ENCODE data around the gene CACNA1I. TPM values are rescaled to one million over a fixed set of nuclear protein-coding genes. Genes with fewer than 3 reads are reported as not detected.

Gene CACNA1I
- polyA plus RNA-seq, 1 of the 3 experiments (the other 2 are of a cell fraction) = not detected

DNA sequence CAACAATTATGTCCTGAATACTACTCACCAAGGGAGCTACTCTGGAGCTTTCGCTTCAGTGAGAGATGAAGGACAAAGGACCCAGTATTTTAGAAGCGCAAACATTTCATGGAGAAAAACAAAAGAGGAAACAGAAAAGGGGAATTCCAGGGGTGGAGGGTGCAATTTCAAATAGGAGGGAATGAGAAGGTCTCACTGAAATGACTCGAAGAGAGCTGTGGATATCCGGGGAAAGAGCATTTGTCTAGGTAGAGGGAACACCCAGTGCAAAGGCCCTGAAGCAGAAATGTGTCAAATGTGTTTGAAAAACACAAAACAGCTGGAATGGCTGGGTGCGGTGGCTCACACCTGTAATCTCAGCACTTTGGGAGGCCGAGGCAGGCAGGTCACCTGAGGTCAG lies 40.4 kb upstream of the CACNA1I start:
- H3F3A ChIP-seq (replicated peaks; ENCODE audit: insufficient read depth) = peaks cover under 1% of the 10 kb centered on the region
- 93% methylated on average over 6 of the region's 6 CpGs for WGBS (ENCODE audit: low lambda C conversion rate)
- peaks cover 24% of the 10 kb centered on the region for H4K20me1 ChIP-seq (ENCODE audit: insufficient read depth)
- H3K9me3 ChIP-seq = no peaks in the 10 kb centered on the region
- no peak for DNase-seq
- H2AFZ ChIP-seq (ENCODE audit: low read depth) = no peak overlapping the region
- no peaks in the 10 kb centered on the region for H3K27me3 ChIP-seq (ENCODE audit: insufficient read depth)
- H3K9me2 ChIP-seq = no peaks in the 10 kb centered on the region
- H3K79me2 ChIP-seq (ENCODE audit: insufficient read depth) = peaks cover 21% of the 10 kb centered on the region
- ChIA-PET POLR2A (interaction anchor here (1.7 kb wide), 1 partner anchor 210 kb away, joined by 9 read pairs; the partner anchor contains the start of gene RPL3), CTCF (interaction anchor here (0.6 to 4.7 kb wide), 6 partner anchors 15 to 560 kb away, joined by 3 to 36 read pairs (median 4); no protein-coding TSS in a partner anchor)
- no peak overlapping the region for H3K9ac ChIP-seq
- peaks cover 0 to 5% of the 10 kb centered on the region in 2 experiments for H3K36me3 ChIP-seq (replicated peaks in 1 of 2; ENCODE audit: control insufficient read depth in 1 of 2, insufficient read depth in 2 of 2, low read length in 1 of 2)
- peaks cover 4 to 24% of the 10 kb centered on the region in 2 experiments; a peak in 2 of 4 replicates for H3K4me1 ChIP-seq (ENCODE audit: control insufficient read depth in 1 of 2, insufficient read depth in 2 of 2, low read depth in 1 of 2, low read length in 1 of 2)
- no peak overlapping the region for H3K4me3 ChIP-seq (ENCODE audit: low read depth in 2 of 2, low read length in 1 of 2)
- TF ChIP-seq FOXJ3 (CRISPR knock-in tag; IDR thresholded peaks at IDR 0.05) = no peak
- TF ChIP-seq JUND (IDR thresholded peaks at IDR 0.05) = no peak
- no peak for TF ChIP-seq EP300 (IDR thresholded peaks at IDR 0.05; ENCODE audit: borderline replicate concordance in 1 of 2, low read depth in 1 of 2, low read length in 1 of 2)
- TF ChIP-seq, protein P1, sequence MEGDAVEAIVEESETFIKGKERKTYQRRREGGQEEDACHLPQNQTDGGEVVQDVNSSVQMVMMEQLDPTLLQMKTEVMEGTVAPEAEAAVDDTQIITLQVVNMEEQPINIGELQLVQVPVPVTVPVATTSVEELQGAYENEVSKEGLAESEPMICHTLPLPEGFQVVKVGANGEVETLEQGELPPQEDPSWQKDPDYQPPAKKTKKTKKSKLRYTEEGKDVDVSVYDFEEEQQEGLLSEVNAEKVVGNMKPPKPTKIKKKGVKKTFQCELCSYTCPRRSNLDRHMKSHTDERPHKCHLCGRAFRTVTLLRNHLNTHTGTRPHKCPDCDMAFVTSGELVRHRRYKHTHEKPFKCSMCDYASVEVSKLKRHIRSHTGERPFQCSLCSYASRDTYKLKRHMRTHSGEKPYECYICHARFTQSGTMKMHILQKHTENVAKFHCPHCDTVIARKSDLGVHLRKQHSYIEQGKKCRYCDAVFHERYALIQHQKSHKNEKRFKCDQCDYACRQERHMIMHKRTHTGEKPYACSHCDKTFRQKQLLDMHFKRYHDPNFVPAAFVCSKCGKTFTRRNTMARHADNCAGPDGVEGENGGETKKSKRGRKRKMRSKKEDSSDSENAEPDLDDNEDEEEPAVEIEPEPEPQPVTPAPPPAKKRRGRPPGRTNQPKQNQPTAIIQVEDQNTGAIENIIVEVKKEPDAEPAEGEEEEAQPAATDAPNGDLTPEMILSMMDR (IDR thresholded peaks at IDR 0.05) = no peak
- TF ChIP-seq FOXM1 (IDR thresholded peaks at IDR 0.05; ENCODE audit: low read depth) = no peak
- no peak for TF ChIP-seq SMC3 (IDR thresholded peaks at IDR 0.05; ENCODE audit: low read depth, low read length)
- TF ChIP-seq GABPA (IDR thresholded peaks at IDR 0.05; ENCODE audit: low read depth) = no peak
- TF ChIP-seq ELF1 (IDR thresholded peaks at IDR 0.05) = no peak
- no peak for TF ChIP-seq TAF1 (IDR thresholded peaks at IDR 0.05; ENCODE audit: borderline replicate concordance, low read depth, low read length)
- no peak for TF ChIP-seq NRF1 (IDR thresholded peaks at IDR 0.05; ENCODE audit: low read depth, low read length)
- TF ChIP-seq EZH2phosphoT487 (IDR thresholded peaks at IDR 0.05; ENCODE audit: borderline replicate concordance, low read depth) = no peak
- no peak for TF ChIP-seq TEAD4 (IDR thresholded peaks at IDR 0.05; ENCODE audit: borderline replicate concordance, insufficient read depth)
- TF ChIP-seq, protein P2, sequence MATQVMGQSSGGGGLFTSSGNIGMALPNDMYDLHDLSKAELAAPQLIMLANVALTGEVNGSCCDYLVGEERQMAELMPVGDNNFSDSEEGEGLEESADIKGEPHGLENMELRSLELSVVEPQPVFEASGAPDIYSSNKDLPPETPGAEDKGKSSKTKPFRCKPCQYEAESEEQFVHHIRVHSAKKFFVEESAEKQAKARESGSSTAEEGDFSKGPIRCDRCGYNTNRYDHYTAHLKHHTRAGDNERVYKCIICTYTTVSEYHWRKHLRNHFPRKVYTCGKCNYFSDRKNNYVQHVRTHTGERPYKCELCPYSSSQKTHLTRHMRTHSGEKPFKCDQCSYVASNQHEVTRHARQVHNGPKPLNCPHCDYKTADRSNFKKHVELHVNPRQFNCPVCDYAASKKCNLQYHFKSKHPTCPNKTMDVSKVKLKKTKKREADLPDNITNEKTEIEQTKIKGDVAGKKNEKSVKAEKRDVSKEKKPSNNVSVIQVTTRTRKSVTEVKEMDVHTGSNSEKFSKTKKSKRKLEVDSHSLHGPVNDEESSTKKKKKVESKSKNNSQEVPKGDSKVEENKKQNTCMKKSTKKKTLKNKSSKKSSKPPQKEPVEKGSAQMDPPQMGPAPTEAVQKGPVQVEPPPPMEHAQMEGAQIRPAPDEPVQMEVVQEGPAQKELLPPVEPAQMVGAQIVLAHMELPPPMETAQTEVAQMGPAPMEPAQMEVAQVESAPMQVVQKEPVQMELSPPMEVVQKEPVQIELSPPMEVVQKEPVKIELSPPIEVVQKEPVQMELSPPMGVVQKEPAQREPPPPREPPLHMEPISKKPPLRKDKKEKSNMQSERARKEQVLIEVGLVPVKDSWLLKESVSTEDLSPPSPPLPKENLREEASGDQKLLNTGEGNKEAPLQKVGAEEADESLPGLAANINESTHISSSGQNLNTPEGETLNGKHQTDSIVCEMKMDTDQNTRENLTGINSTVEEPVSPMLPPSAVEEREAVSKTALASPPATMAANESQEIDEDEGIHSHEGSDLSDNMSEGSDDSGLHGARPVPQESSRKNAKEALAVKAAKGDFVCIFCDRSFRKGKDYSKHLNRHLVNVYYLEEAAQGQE (IDR thresholded peaks at IDR 0.05; ENCODE audit: low read depth, low read length) = no peak
- TF ChIP-seq, protein P3, sequence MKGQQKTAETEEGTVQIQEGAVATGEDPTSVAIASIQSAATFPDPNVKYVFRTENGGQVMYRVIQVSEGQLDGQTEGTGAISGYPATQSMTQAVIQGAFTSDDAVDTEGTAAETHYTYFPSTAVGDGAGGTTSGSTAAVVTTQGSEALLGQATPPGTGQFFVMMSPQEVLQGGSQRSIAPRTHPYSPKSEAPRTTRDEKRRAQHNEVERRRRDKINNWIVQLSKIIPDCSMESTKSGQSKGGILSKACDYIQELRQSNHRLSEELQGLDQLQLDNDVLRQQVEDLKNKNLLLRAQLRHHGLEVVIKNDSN (IDR thresholded peaks at IDR 0.05; ENCODE audit: borderline replicate concordance, low read depth) = no peak
- TF ChIP-seq GATA2 (CRISPR knock-in tag; IDR thresholded peaks at IDR 0.05) = no peak
- no peak for TF ChIP-seq SIN3A (IDR thresholded peaks at IDR 0.05; ENCODE audit: borderline replicate concordance, low read depth, low read length)
- no peak overlapping the region for H3K27ac ChIP-seq (ENCODE audit: low read depth in 2 of 2, low read length in 1 of 2)
- H3K4me2 ChIP-seq = no peak overlapping the region

Measured in SK-N-SH (cell line).